GM12801 (cell line): Measurements from ENCODE around the gene VASH1.

ENCODE experiments used
- TF ChIP-seq, protein P1 (sequence below): IDR thresholded peaks from one replicate; pipeline ENCODE4 v1.5.1; 2011; ENCODE audit warnings: control low read depth; ENCODE audit not compliant: insufficient read length; ENCODE audit errors: extremely low read depth

VASH1 gene

DNA sequence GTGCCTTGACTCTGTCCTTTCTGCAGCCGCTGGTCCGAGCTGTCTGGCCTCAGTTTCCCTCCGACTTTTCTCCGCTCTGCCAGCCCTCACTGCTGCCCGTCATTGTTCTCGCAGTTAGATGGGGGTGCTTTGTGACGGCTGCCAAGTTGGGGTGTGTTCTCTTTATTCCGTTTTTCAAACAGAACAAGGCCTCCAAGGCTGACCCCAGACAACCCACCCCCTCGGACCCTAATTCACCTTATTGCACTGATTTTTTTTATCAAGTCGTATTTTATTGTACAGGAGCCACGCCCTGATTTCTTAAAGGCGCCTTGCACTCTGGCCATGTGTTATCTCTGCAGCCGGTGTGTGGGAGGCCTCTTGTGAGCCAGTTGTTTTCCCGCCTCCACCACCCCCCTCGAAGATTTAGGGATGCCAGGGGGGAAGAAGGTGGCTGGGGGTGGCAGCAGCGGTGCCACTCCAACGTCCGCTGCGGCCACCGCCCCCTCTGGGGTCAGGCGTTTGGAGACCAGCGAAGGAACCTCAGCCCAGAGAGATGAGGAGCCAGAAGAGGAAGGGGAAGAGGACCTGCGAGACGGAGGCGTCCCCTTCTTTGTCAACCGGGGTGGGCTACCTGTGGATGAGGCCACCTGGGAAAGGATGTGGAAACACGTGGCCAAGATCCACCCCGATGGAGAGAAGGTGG, 1.3 kb downstream of the VASH1 start:
- TF ChIP-seq, protein P1, sequence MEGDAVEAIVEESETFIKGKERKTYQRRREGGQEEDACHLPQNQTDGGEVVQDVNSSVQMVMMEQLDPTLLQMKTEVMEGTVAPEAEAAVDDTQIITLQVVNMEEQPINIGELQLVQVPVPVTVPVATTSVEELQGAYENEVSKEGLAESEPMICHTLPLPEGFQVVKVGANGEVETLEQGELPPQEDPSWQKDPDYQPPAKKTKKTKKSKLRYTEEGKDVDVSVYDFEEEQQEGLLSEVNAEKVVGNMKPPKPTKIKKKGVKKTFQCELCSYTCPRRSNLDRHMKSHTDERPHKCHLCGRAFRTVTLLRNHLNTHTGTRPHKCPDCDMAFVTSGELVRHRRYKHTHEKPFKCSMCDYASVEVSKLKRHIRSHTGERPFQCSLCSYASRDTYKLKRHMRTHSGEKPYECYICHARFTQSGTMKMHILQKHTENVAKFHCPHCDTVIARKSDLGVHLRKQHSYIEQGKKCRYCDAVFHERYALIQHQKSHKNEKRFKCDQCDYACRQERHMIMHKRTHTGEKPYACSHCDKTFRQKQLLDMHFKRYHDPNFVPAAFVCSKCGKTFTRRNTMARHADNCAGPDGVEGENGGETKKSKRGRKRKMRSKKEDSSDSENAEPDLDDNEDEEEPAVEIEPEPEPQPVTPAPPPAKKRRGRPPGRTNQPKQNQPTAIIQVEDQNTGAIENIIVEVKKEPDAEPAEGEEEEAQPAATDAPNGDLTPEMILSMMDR, result no peak

DNA sequence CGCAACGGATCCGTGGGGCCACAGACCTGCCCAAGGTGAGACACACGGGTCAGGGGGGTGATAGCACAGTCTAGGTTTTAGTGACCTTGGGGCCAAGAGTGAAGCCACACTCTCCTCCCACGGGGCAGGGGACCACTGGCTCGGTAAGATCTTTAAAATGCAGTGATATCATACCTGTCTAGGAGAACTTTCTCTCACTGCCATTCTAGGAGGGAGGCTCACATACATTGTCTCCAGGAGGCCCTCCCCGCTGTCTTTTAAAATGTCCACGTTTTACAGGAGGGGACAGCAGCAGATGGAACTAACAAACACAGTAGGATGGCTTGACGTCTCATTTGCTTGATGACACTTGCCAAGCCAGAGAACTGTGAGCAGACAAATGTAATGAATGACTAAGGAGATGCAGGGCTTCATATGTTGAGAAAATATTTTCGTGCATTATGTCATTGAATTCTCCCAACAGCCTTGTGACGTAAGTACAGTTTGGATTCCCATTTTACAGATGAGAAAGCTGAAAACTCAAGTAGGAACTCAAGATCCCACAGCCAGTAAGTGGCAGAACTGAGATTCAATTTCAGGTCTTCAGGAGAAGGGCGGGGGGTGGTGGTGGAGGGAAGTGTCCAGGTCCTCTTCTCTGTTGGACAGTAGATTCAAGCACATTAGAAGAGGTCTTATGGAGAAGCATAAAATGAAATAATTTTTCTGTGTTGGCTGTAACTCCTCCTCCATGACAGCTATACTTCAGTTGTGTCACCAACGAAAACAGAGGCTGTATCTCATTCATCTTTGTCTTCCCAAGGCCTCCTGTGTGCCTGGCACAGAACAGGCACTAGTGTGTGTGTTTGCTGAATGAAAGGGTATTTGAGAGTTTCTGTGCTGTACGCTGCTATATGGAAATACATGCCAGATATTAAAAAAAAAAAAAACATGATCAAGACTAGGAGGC, 2.1 kb downstream of the VASH1 start:
- TF ChIP-seq, protein P1, result no peak

DNA sequence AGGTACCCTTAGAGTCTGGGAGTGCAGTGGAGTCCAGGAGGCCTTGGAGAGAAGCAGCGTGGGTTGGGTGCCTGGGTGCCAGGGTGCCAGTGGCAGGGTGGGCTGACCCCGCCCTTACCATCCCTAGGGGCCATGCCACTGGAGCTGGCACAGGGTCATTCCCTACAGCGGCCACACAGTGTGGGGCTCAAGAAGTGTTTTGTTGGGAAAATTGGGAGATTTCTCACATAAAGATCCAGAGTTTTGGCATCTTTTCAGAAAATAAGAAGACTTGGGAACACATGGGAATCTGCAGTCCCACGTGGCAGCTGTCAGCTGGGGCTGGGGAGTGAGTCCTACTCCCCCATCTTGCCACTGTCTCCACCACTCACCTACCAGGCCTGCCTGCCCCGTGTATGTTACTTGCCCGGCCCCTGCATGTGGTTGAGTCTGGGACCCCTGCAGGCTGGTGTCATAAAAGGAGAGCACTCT, 4.2 kb downstream of the VASH1 start:
- TF ChIP-seq, protein P1, result no peak

DNA sequence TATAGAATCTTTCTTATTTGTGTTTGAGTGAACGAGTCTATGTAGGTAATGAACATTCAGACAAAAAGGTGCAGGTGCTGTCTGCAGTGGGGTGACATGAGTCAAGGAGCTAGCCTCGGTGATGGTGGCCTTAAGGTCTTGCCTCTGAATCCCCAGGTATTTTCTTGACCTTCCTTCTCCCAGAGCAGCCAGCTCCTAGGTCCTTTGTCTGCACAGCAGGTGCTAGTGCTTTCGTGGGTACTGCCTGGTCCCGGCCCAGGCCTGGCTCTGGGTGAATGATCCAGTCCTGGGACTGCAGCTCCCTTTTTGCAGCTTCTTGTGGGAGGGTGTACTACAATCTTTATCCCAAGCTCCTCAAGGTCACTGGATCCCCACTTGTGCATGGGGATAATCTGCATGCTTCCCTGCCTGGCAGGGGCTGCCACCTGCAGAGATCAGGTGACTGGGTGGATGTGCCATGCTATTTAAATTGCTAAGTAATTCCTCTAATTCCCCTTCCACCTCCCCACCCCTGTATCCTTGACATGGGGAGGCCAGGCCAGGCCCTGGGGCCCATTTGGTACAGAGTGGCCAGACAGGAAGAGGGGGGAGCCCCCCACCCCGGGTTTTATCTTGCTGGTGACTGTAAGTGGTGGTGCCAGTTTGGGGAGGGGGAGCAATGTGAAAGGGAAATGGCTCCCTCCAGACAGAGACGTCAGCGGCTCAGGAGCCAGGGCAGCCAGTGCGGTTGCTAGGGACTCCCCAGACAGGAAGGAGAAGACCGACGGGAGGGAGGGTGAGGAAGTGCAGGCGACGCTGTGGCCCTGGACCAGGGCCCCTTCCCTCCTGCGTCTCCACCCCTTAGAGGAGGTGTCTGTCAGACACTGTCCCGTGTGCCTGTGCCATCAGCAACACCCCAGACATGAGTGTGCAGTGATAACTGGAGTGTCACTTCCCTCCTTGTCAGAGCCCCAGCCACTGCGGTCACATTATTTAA, 6.7 kb downstream of the VASH1 start:
- TF ChIP-seq, protein P1, result no peak

DNA sequence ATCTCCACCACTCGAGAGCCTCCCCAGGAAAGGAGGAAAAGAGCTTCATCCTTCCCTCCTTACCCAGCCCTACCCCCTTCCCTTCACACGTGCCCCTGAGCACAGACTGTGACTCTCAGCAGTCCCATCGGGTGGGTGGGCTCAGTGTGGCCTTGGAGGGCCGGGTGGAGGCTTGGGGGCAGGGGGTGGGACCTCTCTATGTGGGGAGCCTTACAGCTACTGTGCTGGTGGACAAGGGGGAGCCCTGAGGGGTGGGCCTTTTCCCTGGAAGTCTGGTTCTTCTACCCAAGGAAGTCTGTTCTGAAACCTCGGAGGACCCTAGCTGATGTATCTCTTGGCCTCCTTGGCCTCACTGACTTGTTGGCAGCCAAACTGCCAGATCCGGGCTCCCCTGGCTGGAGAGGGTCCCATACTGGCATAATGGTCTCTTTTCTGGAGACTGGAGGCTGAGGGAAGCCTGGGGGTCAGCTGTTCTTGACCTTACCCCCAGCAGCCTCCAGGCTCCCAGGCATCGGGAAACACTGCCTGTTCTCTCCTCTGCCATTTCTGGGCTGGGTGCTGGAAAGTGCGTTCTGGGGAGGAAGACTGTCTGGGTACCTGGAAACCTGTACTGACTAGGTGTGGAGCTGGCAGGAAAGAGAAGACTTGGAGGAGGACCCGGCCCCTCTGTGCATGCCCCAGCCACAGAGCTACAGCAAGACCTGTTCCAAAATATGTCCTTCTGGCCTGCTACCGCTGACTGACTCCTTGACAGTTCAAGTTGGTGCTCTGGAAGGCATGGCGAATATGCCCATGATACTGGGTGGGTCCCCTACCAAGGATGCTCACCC, 7.6 kb downstream of the VASH1 start:
- TF ChIP-seq, protein P1, result no peak

DNA sequence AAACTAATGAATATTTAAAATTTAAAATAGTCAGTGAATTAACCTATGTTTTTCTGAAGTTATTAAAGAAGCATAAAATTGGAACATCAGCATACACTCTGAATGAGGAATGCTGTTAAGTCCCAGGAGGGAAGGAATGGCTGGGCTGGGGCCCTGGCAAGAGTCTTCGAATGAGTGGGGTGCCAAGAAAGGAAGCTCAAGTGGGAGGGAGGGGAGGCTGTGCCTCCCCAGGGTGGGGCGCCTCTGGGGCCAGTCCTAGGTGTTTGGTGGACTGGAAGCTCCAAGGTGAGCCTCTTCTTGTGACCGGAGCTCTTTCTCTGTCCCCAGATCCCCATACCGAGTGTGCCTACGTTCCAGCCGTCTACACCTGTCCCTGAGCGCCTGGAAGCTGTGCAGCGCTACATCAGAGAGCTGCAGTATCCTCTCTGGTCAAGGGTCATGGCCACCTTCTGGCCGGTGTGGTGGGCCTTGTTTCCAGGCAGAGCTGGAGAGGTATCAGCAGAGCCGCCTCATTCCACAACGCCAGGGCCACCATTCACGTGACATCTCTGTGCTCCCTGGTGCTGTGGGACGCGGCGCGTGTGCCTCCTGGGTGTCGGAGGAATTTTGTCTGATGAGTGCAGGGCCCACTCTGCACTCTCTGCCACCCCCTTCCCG, 8.5 kb downstream of the VASH1 start:
- TF ChIP-seq, protein P1, result no peak
